Astrocyte (in vitro differentiated cells and primary cell): ENCODE results near the gene CINP.

Source experiments
- CTCF ChIP-seq: IDR thresholded peaks from 2 replicates; pipeline ENCODE4 v1.5.1; 2011; ENCODE audit warnings: low read depth, mild to moderate bottlenecking, inconsistent platforms, low read length, moderate library complexity; ENCODE audit not compliant: insufficient read depth
- EZH2 ChIP-seq: IDR thresholded peaks from 2 replicates; pipeline ENCODE4 v1.6.1; 2012; ENCODE audit warnings: mild to moderate bottlenecking, low read length, inconsistent platforms; ENCODE audit not compliant: insufficient read depth

- TF ChIP-seq CTCF (no peak), EZH2 (no peak)
Observed at GRCh38 chr14:102348376-102348775, 14.3 kb downstream of the CINP start.
